ENCODE measurements around the gene PARP16. TPM values are rescaled to one million over a fixed set of nuclear protein-coding genes. Genes with fewer than 3 reads are reported as not detected.

Gene PARP16
- total RNA-seq, 4 donors from 2014 or later: 7.0 to 23.1 (median 8.1) TPM

GRCh38 chr15:65208647-65209046, 78.0 kb downstream of the PARP16 start:
- TF ChIP-seq, protein P1, sequence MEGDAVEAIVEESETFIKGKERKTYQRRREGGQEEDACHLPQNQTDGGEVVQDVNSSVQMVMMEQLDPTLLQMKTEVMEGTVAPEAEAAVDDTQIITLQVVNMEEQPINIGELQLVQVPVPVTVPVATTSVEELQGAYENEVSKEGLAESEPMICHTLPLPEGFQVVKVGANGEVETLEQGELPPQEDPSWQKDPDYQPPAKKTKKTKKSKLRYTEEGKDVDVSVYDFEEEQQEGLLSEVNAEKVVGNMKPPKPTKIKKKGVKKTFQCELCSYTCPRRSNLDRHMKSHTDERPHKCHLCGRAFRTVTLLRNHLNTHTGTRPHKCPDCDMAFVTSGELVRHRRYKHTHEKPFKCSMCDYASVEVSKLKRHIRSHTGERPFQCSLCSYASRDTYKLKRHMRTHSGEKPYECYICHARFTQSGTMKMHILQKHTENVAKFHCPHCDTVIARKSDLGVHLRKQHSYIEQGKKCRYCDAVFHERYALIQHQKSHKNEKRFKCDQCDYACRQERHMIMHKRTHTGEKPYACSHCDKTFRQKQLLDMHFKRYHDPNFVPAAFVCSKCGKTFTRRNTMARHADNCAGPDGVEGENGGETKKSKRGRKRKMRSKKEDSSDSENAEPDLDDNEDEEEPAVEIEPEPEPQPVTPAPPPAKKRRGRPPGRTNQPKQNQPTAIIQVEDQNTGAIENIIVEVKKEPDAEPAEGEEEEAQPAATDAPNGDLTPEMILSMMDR (IDR thresholded peaks at IDR 0.05): no peak
- no peak for TF ChIP-seq POLR2A (IDR thresholded peaks at IDR 0.05)
- Histone ChIP-seq H3K4me1 (no peaks in the 10 kb centered on the region), H3K9me3 (no peaks in the 10 kb centered on the region), H3K27me3 (no peaks in the 10 kb centered on the region), H3K27ac (no peak overlapping the region), H3K4me3 (no peak overlapping the region), H3K36me3 (no peaks in the 10 kb centered on the region)
- DNase-seq: no peak

Small RNAs within 50 kb of the gene (small RNA-seq; reads per million reads assigned to genes)
- gene AC068213.1 (0 reads per million in 2 donors), gene RNU5A-1 (9,412 to 17,094 reads per million in 2 donors), gene RNU5B-1 (1,168 to 2,074 reads per million in 2 donors), gene RNU6-686P (0 reads per million in 2 donors), gene SNORA24B (0.06 to 1.1 reads per million in 2 donors)

Other genes starting within 250 kb of the PARP16 start
- 100 to 1,000 TPM in 3 of 4 donors, 1 to 10 TPM in 1; 4.1 to 374 (median 196) TPM for gene SLC51B, start 241.5 kb downstream of the PARP16 start, total RNA-seq
- 10 to 100 TPM in 2 of 4 donors, 1 to 10 TPM in 2; 5.1 to 23.1 (median 8.5) TPM for gene RASL12, start 218.9 kb downstream of the PARP16 start, total RNA-seq
- gene KBTBD13, start 210.1 kb downstream of the PARP16 start, total RNA-seq: under 1 TPM in 1 of 4 donors, not detected in 3; 0.38 TPM
- 1 to 10 TPM; 3.0 to 8.7 (median 5.5) TPM for gene UBAP1L, start 171.7 kb downstream of the PARP16 start, total RNA-seq
- 10 to 100 TPM in 3 of 4 donors, 1 to 10 TPM in 1; 6.5 to 23.1 (median 17.8) TPM for gene PDCD7, start 153.1 kb downstream of the PARP16 start, total RNA-seq
- gene CLPX, start 101.5 kb downstream of the PARP16 start, total RNA-seq: 10 to 100 TPM; 42.2 to 61.9 (median 53.5) TPM
- 10 to 100 TPM; 14.4 to 26.9 (median 17.8) TPM for gene CILP, start 75.4 kb downstream of the PARP16 start, total RNA-seq
- not detected for gene RNU5A-1, start 9.2 kb upstream of the PARP16 start, total RNA-seq
- gene RNU5B-1, start 17.8 kb upstream of the PARP16 start, total RNA-seq: not detected
- not detected for gene IGDCC3, start 91.1 kb upstream of the PARP16 start, total RNA-seq
- 1 to 10 TPM in 2 of 4 donors, under 1 TPM in 1, not detected in 1; 0.40 to 3.3 (median 1.0) TPM for gene IGDCC4, start 136.1 kb upstream of the PARP16 start, total RNA-seq
- 10 to 100 TPM; 30.5 to 42.4 (median 41.5) TPM for gene DPP8, start 230.8 kb upstream of the PARP16 start, total RNA-seq
- 10 to 100 TPM; 22.3 to 36.5 (median 26.8) TPM for gene HACD3, start 243.6 kb upstream of the PARP16 start, total RNA-seq

Data from Peyer's patch (tissue), 4 donors.